HG03469 (cell line): Measurements from ENCODE around the gene ARMC9.

ENCODE experiments used
- ATAC-seq: cut with Tn5 transposase; IDR thresholded peaks from one replicate; pipeline ENCODE4 v1.9.1; 2021; ENCODE audit warnings: mild to moderate bottlenecking, moderate library complexity, moderate number of reproducible peaks; ENCODE audit not compliant: unreplicated experiment

ARMC9 gene

GRCh38 chr2:231378026-231378722 lies 179.7 kb downstream of the ARMC9 start:
- no peak for ATAC-seq

GRCh38 chr2:231379266-231380215 lies 181.1 kb downstream of the ARMC9 start:
- ATAC-seq = no peak

GRCh38 chr2:231380307-231380706 lies 181.9 kb downstream of the ARMC9 start:
- no peak for ATAC-seq

GRCh38 chr2:231380991-231381847 lies 182.8 kb downstream of the ARMC9 start:
- no peak for ATAC-seq

- ATAC-seq = no peak
These were observed 183.7 kb downstream of the ARMC9 start for GRCh38 chr2:231382116-231382515.

GRCh38 chr2:231383416-231384108 lies 185.1 kb downstream of the ARMC9 start:
- no peak for ATAC-seq

- ATAC-seq = no peak
These were observed 185.6 kb downstream of the ARMC9 start for GRCh38 chr2:231384109-231384435.

GRCh38 chr2:231384970-231385369 lies 186.5 kb downstream of the ARMC9 start:
- ATAC-seq = no peak

- no peak for ATAC-seq
These were observed 187.0 kb downstream of the ARMC9 start for GRCh38 chr2:231385429-231385828.

GRCh38 chr2:231386446-231386845 lies 188.0 kb downstream of the ARMC9 start:
- ATAC-seq = no peak

GRCh38 chr2:231387904-231388724 lies 189.7 kb downstream of the ARMC9 start:
- ATAC-seq = no peak

- ATAC-seq = no peak
These were observed 190.4 kb downstream of the ARMC9 start for GRCh38 chr2:231388725-231389346.

GRCh38 chr2:231390667-231391066 lies 192.2 kb downstream of the ARMC9 start:
- no peak for ATAC-seq

- ATAC-seq = no peak
These were observed 193.6 kb downstream of the ARMC9 start for GRCh38 chr2:231391981-231392380.

- no peak for ATAC-seq
These were observed 194.2 kb downstream of the ARMC9 start for GRCh38 chr2:231392431-231393148.

GRCh38 chr2:231393149-231394131 lies 195.0 kb downstream of the ARMC9 start:
- no peak for ATAC-seq
